Stimulated activated CD4-positive, alpha-beta T cell treated with anti-CD3 and anti-CD28 coated beads, Interleukin-1b, Interleukin-23, amount 100 ng/mL, for 1 hour (primary cell): ENCODE results near the gene CACNG5.

ENCODE experiments used
- DNase-seq, 2 donors: peaks; one replicate each; pipeline ENCODE4 v3.0.0-alpha.2; 2020; ENCODE audit warnings: low read depth in 2 of 2

CACNG5 gene

GRCh38 chr17:66822009-66822408, 12.9 kb upstream of the CACNG5 start:
- DNase-seq, result no peak

- DNase-seq, result no peak
These were observed 8.1 kb upstream of the CACNG5 start for GRCh38 chr17:66826856-66827255.

- no peak for DNase-seq
These were observed 5.5 kb upstream of the CACNG5 start for GRCh38 chr17:66829386-66829864.

- no peak for DNase-seq
These were observed 5.0 kb upstream of the CACNG5 start for GRCh38 chr17:66829883-66830282.

- DNase-seq, result no peak
These were observed 4.5 kb upstream of the CACNG5 start for GRCh38 chr17:66830451-66830850.

GRCh38 chr17:66831383-66832210, 3.3 kb upstream of the CACNG5 start:
- DNase-seq, result no peak

GRCh38 chr17:66833201-66833600, 1.7 kb upstream of the CACNG5 start:
- DNase-seq, result no peak

GRCh38 chr17:66834426-66834918, 445 bp upstream of the CACNG5 start:
- DNase-seq, result no peak

- DNase-seq, result no peak
These were observed 559 bp downstream of the CACNG5 start for GRCh38 chr17:66835476-66835875.

- DNase-seq, result no peak
These were observed 1.4 kb downstream of the CACNG5 start for GRCh38 chr17:66836063-66837005.

GRCh38 chr17:66837226-66837625, 2.3 kb downstream of the CACNG5 start:
- no peak for DNase-seq

GRCh38 chr17:66837885-66838665, 3.2 kb downstream of the CACNG5 start:
- no peak for DNase-seq

GRCh38 chr17:66839616-66840015, 4.7 kb downstream of the CACNG5 start:
- no peak for DNase-seq

GRCh38 chr17:66840061-66840460, 5.1 kb downstream of the CACNG5 start:
- DNase-seq, result no peak

GRCh38 chr17:66841328-66841727, 6.4 kb downstream of the CACNG5 start:
- DNase-seq, result no peak

GRCh38 chr17:66841744-66842143, 6.8 kb downstream of the CACNG5 start:
- DNase-seq, result no peak

GRCh38 chr17:66842505-66842904, 7.6 kb downstream of the CACNG5 start:
- DNase-seq, result no peak

GRCh38 chr17:66842959-66843358, 8.0 kb downstream of the CACNG5 start:
- no peak for DNase-seq

- DNase-seq, result no peak
These were observed 8.7 kb downstream of the CACNG5 start for GRCh38 chr17:66843627-66844026.

GRCh38 chr17:66847704-66848103, 12.8 kb downstream of the CACNG5 start:
- DNase-seq, result no peak

- no peak for DNase-seq
These were observed 13.6 kb downstream of the CACNG5 start for GRCh38 chr17:66848496-66848895.
